Placental epithelial cell (primary cell): ENCODE data around the gene ANO7. TPM values are rescaled to one million over a fixed set of nuclear protein-coding genes. Genes with fewer than 3 reads are reported as not detected.

Experiments
- total RNA-seq: library from RNA; depleted of rRNA; stranded (reverse); fragments of >200 nt; gene quantifications from 2 replicates; pipeline ENCODE4 v1.2.3, GENCODE V29; 2012

Gene ANO7
- total RNA-seq: under 0.01 TPM in 1 of 2 replicates, not detected in the other

GRCh38 chr2:241188361-241189092 lies at the start of gene ANO7:
TSS of gene ANO7 (plus strand) at chr2:241188677. CDS start at chr2:241190064, 1,387 bp downstream.

GRCh38 chr2:241148891-241149674 lies 39.4 kb upstream of the ANO7 start, which contains the start of gene PASK:
TSS of gene PASK (minus strand) at chr2:241149472. CDS start at chr2:241143032, 6,440 bp downstream.

GRCh38 chr2:241149925-241150659 lies 38.4 kb upstream of the ANO7 start, which contains the start of gene PPP1R7:
TSS of gene PPP1R7 (plus strand) at chr2:241150467. CDS start at chr2:241150496, 29 bp downstream.

Other genes starting within 250 kb of the ANO7 start
- 0.11 and 0.39 TPM in 2 replicates for gene SNED1, start 190.1 kb upstream of the ANO7 start, total RNA-seq
- gene MTERF4, start 86.4 kb upstream of the ANO7 start, total RNA-seq: 27.5 and 45.8 TPM in 2 replicates
- 3.9 and 4.4 TPM in 2 replicates for gene PASK, start 39.2 kb upstream of the ANO7 start, total RNA-seq
- gene PPP1R7, start 38.2 kb upstream of the ANO7 start, total RNA-seq: 32.2 and 47.6 TPM in 2 replicates
- gene HDLBP, start 127.0 kb downstream of the ANO7 start, total RNA-seq: 973 and 1,501 TPM in 2 replicates
- gene SEPTIN2, start 127.2 kb downstream of the ANO7 start, total RNA-seq: 331 and 382 TPM in 2 replicates
- 36.9 and 43.5 TPM in 2 replicates for gene FARP2, start 167.6 kb downstream of the ANO7 start, total RNA-seq